Adipocyte (in vitro differentiated cells): Measurements from ENCODE around the gene METTL8.

Experiments
- DNase-seq: peaks from one replicate; pipeline ENCODE4 v3.0.0-alpha.2; 2015; ENCODE audit warnings: low read depth
- H3K27me3 ChIP-seq: replicated peaks from 2 replicates; pipeline ENCODE4 v1.7.0; 2013; ENCODE audit warnings: mild to moderate bottlenecking, low read length, moderate library complexity; ENCODE audit not compliant: control insufficient read depth, insufficient read depth
- H3K36me3 ChIP-seq: 2 replicates; pipeline ENCODE4 v1.7.0; 2013; ENCODE audit warnings: low read length, mild to moderate bottlenecking, moderate library complexity; ENCODE audit not compliant: control insufficient read depth, insufficient read depth, severe bottlenecking
- H3K4me1 ChIP-seq: 2 replicates; pipeline ENCODE4 v1.7.0; 2013; ENCODE audit warnings: mild to moderate bottlenecking, low read length, moderate library complexity; ENCODE audit not compliant: control insufficient read depth, insufficient read depth
- H3K4me3 ChIP-seq: 2 replicates; pipeline ENCODE4 v1.7.0; 2013; ENCODE audit warnings: mild to moderate bottlenecking, low read length, moderate library complexity
- H3K9ac ChIP-seq: 2 replicates; pipeline ENCODE4 v1.7.0; 2013; ENCODE audit warnings: mild to moderate bottlenecking, low read length, moderate library complexity
- H3K9me3 ChIP-seq: 2 replicates; pipeline ENCODE4 v1.7.0; 2013; ENCODE audit warnings: mild to moderate bottlenecking, low read length, moderate library complexity; ENCODE audit not compliant: control insufficient read depth

Gene METTL8

GRCh38 chr2:171274757-171275156, 159.0 kb downstream of the METTL8 start:
- H3K4me1 ChIP-seq, result peaks cover 12% of the 10 kb centered on the region
- no peak for DNase-seq
- no peaks in the 10 kb centered on the region for H3K9me3 ChIP-seq
- H3K9ac ChIP-seq, result no peak overlapping the region
- H3K4me3 ChIP-seq, result no peak overlapping the region
- no peaks in the 10 kb centered on the region for H3K27me3 ChIP-seq
- no peaks in the 10 kb centered on the region for H3K36me3 ChIP-seq

DNA sequence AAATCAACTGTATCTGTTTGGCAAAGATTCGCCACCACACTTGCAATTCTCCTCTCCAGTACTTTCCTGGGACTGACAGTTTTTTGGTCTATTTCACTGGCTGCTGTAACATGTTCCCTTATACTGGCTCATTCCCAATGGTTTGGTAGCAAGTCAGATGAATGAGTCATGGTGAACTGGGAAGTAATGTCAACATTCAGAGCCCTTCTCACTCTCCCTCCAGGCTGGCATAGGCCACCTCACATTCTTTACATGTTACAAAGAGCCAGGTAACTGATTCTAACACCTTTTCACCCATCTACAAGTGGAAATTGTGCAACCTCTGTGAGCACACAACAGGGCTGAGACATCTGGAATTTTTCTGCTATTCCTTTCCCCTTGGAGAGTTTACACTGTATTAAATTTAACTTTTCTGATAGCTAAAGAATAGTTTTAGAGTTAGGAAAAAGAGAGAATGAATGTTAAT, 161.8 kb downstream of the METTL8 start:
- Histone ChIP-seq H3K9me3 (no peaks in the 10 kb centered on the region), H3K27me3 (no peaks in the 10 kb centered on the region), H3K36me3 (no peaks in the 10 kb centered on the region), H3K9ac (no peak overlapping the region), H3K4me1 (peaks cover 12% of the 10 kb centered on the region), H3K4me3 (no peak overlapping the region)
- peak; percentile 91 for DNase-seq

GRCh38 chr2:171271386-171271785, 162.4 kb downstream of the METTL8 start:
- H3K27me3 ChIP-seq, result no peaks in the 10 kb centered on the region
- H3K9ac ChIP-seq, result no peak overlapping the region
- DNase-seq, result no peak
- H3K4me3 ChIP-seq, result no peak overlapping the region
- no peaks in the 10 kb centered on the region for H3K9me3 ChIP-seq
- H3K36me3 ChIP-seq, result no peaks in the 10 kb centered on the region
- peaks cover 12% of the 10 kb centered on the region for H3K4me1 ChIP-seq

GRCh38 chr2:171267855-171268629, 165.7 kb downstream of the METTL8 start:
- Histone ChIP-seq H3K9me3 (no peaks in the 10 kb centered on the region), H3K27me3 (no peaks in the 10 kb centered on the region), H3K36me3 (no peaks in the 10 kb centered on the region), H3K4me3 (no peak overlapping the region), H3K9ac (no peak overlapping the region), H3K4me1 (peaks cover 12% of the 10 kb centered on the region)
- no peak for DNase-seq
